ENCODE data around the gene LMTK3.

GRCh38 chr19:48530770-48531169 lies 19.1 kb upstream of the LMTK3 start:
- TF ChIP-seq CTCF (IDR thresholded peaks at IDR 0.05; ENCODE audit: poor library complexity, severe bottlenecking) (no peak), POLR2AphosphoS5 (IDR thresholded peaks at IDR 0.05) (no peak), EP300 (conservative IDR thresholded peaks at IDR 0.05; ENCODE audit: poor library complexity, severe bottlenecking) (no peak), TAF1 (IDR thresholded peaks at IDR 0.05; ENCODE audit: low read depth) (no peak)
